GM23338 (cell line): ENCODE data around the gene RBKS. TPM values are rescaled to one million over a fixed set of nuclear protein-coding genes. Genes with fewer than 3 reads are reported as not detected.

Experiments used
- ATAC-seq: fragments of 200-7000 bp; cut with Tn5 transposase; 3 replicates; pipeline ENCODE4 v1.9.1; 2020
- DNase-seq: peaks from one replicate; pipeline ENCODE4 v3.0.0-alpha.2; 2015; ENCODE audit warnings: low spot score
- H2AFZ ChIP-seq: fragments of 200-600 bp; sonication (generic); 2 replicates; pipeline ENCODE4 v1.8.0; 2016; ENCODE audit warnings: antibody characterized with exemption, mild to moderate bottlenecking, moderate library complexity
- H3F3A ChIP-seq: fragments of 200-600 bp; sonication (generic); replicated peaks from 2 replicates; pipeline ENCODE4 v1.8.0; 2017; ENCODE audit warnings: antibody characterized with exemption, mixed run types, low read depth
- H3K27ac ChIP-seq: fragments of 200-600 bp; sonication (generic); 2 replicates; pipeline ENCODE4 v1.6.1; 2016; ENCODE audit warnings: low read depth
- H3K27me3 ChIP-seq: fragments of 200-600 bp; sonication (generic); 2 replicates; pipeline ENCODE4 v1.8.0; 2016; ENCODE audit warnings: mild to moderate bottlenecking, mixed run types, moderate library complexity; ENCODE audit not compliant: insufficient read depth
- H3K36me3 ChIP-seq: fragments of 200-600 bp; sonication (generic); 2 replicates; pipeline ENCODE4 v1.8.0; 2016; ENCODE audit warnings: mild to moderate bottlenecking; ENCODE audit not compliant: insufficient read depth
- H3K4me1 ChIP-seq: fragments of 200-600 bp; sonication (generic); 2 replicates; pipeline ENCODE4 v1.8.0; 2016; ENCODE audit warnings: mild to moderate bottlenecking, moderate library complexity; ENCODE audit not compliant: insufficient read depth
- H3K4me2 ChIP-seq: fragments of 200-600 bp; sonication (generic); 2 replicates; pipeline ENCODE4 v1.7.1; 2017; ENCODE audit warnings: mixed run types
- H3K4me3 ChIP-seq: fragments of 200-600 bp; sonication (generic); 2 replicates; pipeline ENCODE4 v1.6.1; 2016; ENCODE audit warnings: mixed run types
- H3K79me2 ChIP-seq: fragments of 200-600 bp; sonication (generic); replicated peaks from 2 replicates; pipeline ENCODE4 v1.8.0; 2017; ENCODE audit warnings: mild to moderate bottlenecking; ENCODE audit not compliant: insufficient read depth
- H3K9me2 ChIP-seq: fragments of 200-600 bp; sonication (generic); 2 replicates; pipeline ENCODE4 v1.8.0; 2017; ENCODE audit not compliant: insufficient read depth
- H4K20me1 ChIP-seq: fragments of 200-600 bp; sonication (generic); replicated peaks from 2 replicates; pipeline ENCODE4 v1.8.0; 2017; ENCODE audit warnings: mild to moderate bottlenecking; ENCODE audit not compliant: insufficient read depth
- H3K27ac Mint-ChIP-seq: 2 replicates; pipeline ENCODE4 v1.8.0; 2020; ENCODE audit warnings: inconsistent platforms, mild to moderate bottlenecking, moderate library complexity, mixed read lengths
- H3K27me3 Mint-ChIP-seq: 3 replicates; pipeline ENCODE4 v1.8.0; 2022; ENCODE audit warnings: low read depth, mild to moderate bottlenecking, moderate library complexity, mixed read lengths, inconsistent platforms; ENCODE audit not compliant: insufficient read depth, poor library complexity
- H3K36me3 Mint-ChIP-seq: 3 replicates; pipeline ENCODE4 v1.8.0; 2021; ENCODE audit warnings: low read depth, mild to moderate bottlenecking, inconsistent platforms, moderate library complexity, mixed read lengths
- H3K4me1 Mint-ChIP-seq: 3 replicates; pipeline ENCODE4 v1.8.0; 2020; ENCODE audit warnings: mild to moderate bottlenecking, inconsistent platforms, mixed read lengths
- H3K4me3 Mint-ChIP-seq: 3 replicates; pipeline ENCODE4 v1.8.0; 2021; ENCODE audit warnings: moderate library complexity, mild to moderate bottlenecking, inconsistent platforms, mixed read lengths
- H3K9me3 Mint-ChIP-seq: 3 replicates; pipeline ENCODE4 v1.8.0; 2020; ENCODE audit warnings: moderate library complexity, mild to moderate bottlenecking, inconsistent platforms, mixed read lengths
- CREB1 ChIP-seq: fragments of 250-450 bp; sonication (Bioruptor Pico); IDR thresholded peaks from 2 replicates; pipeline ENCODE4 v1.5.0; 2020; ENCODE audit warnings: low read depth, mild to moderate bottlenecking, moderate library complexity
- ETS1 ChIP-seq: IDR thresholded peaks from 2 replicates; pipeline ENCODE4 v1.6.1; 2016; ENCODE audit warnings: antibody characterized with exemption
- EZH2 ChIP-seq: fragments of 200-600 bp; sonication (generic); IDR thresholded peaks from one replicate; pipeline ENCODE4 v1.8.0; 2017; ENCODE audit warnings: antibody characterized with exemption, mild to moderate bottlenecking, low read depth; ENCODE audit not compliant: unreplicated experiment
- EZH2phosphoT487 ChIP-seq: fragments of 200-600 bp; sonication (generic); IDR thresholded peaks from one replicate; pipeline ENCODE4 v1.8.1; 2018; ENCODE audit warnings: antibody characterized with exemption; ENCODE audit not compliant: unreplicated experiment
- JUNB ChIP-seq: IDR thresholded peaks from one replicate; pipeline ENCODE4 v1.6.1; 2016; ENCODE audit warnings: antibody characterized with exemption; ENCODE audit not compliant: unreplicated experiment
- NANOG ChIP-seq: IDR thresholded peaks from 2 replicates; pipeline ENCODE4 v1.6.1; 2016; ENCODE audit warnings: antibody characterized with exemption, borderline replicate concordance
- POLR2AphosphoS5 ChIP-seq: IDR thresholded peaks from 2 replicates; pipeline ENCODE4 v1.6.1; 2016; ENCODE audit warnings: antibody characterized with exemption, low read depth
- REST ChIP-seq: IDR thresholded peaks from one replicate; pipeline ENCODE4 v1.6.1; 2018; ENCODE audit warnings: antibody characterized with exemption; ENCODE audit not compliant: unreplicated experiment
- STAT1 ChIP-seq: IDR thresholded peaks from one replicate; pipeline ENCODE4 v1.6.1; 2016; ENCODE audit warnings: antibody characterized with exemption; ENCODE audit not compliant: unreplicated experiment
- ZNF114 ChIP-seq: fragments of 250-450 bp; sonication (Bioruptor Pico); IDR thresholded peaks from 2 replicates; pipeline ENCODE4 v1.5.0; 2020; ENCODE audit warnings: mild to moderate bottlenecking, moderate library complexity
- ZNF331 ChIP-seq: fragments of 250-450 bp; sonication (Bioruptor Pico); IDR thresholded peaks from 2 replicates; pipeline ENCODE4 v1.5.0; 2020; ENCODE audit warnings: low read depth, mild to moderate bottlenecking, moderate library complexity
- ZNF462 ChIP-seq: fragments of 250-450 bp; sonication (Bioruptor Pico); IDR thresholded peaks from 2 replicates; pipeline ENCODE4 v1.5.0; 2020; ENCODE audit warnings: mild to moderate bottlenecking, moderate library complexity
- polyA plus RNA-seq: library from polyadenylated mRNA; unstranded; fragments of >200 nt; fragmentation: Nextera tagmentation; extraction: Ambion mirVana; gene quantifications from 2 replicates; pipeline ENCODE4 v1.2.1, GENCODE V29; 2016
- total RNA-seq: library from RNA; depleted of rRNA; stranded (reverse); fragments of >200 nt; shearing (Covaris generic); gene quantifications from 2 replicates; pipeline ENCODE4 v1.2.3, GENCODE V29; 2014
- TF ChIP-seq, protein P1 (sequence below), 2 experiments: fragments of 200-600 bp in 1 of 2; sonication (generic) in 1 of 2; conservative IDR thresholded peaks; 2 replicates each; pipeline versions ENCODE4 v1.5.1 to v1.6.1; 2016 to 2017; ENCODE audit warnings: antibody characterized with exemption in 2 of 2, low read depth in 2 of 2, mild to moderate bottlenecking in 2 of 2, moderate library complexity in 1 of 2

The RBKS gene
- total and polyA plus RNA-seq, 2 experiments from 2014 or later: 1.3 to 1.5 TPM

DNA sequence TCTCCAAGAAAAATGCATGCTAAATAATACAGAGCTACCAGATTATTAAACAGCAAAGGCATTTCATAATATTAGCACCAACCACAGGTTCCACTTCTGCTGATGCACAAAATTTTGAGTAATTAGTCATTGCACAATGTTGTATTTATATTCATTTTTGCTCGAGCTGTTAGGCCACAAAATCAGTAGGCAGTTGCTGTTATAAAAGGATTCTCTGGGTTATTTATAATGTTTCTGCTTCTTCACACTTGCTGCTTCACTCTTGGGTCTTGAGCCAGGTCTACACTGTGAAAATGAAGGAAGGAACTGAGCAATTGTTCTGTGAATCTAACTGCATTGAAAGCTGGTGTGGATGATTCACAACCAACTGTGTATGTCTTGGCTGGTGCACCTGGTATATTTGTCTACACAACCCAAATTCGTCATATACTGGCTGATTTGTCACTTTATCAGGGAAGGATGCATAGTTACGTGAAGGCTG, 80.4 kb downstream of the RBKS start:
- ATAC-seq: no peak
- Histone ChIP-seq H3K79me2 (no peaks in the 10 kb centered on the region), H4K20me1 (no peaks in the 10 kb centered on the region), H2AFZ (no peak overlapping the region), H3K27me3 (no peaks in the 10 kb centered on the region), H3K4me2 (no peak overlapping the region), H3F3A (no peaks in the 10 kb centered on the region), H3K4me1 (no peaks in the 10 kb centered on the region), H3K36me3 (no peaks in the 10 kb centered on the region), H3K27ac (no peak overlapping the region), H3K4me3 (no peak overlapping the region), H3K9me2 (no peaks in the 10 kb centered on the region)
- H3K4me1 Mint-ChIP-seq: no peaks in the 10 kb centered on the region
- peaks cover 5% of the 10 kb centered on the region for H3K27me3 Mint-ChIP-seq
- H3K9me3 Mint-ChIP-seq: no peaks in the 10 kb centered on the region; the same call in 2 of the 3 replicates
- no peak overlapping the region for H3K4me3 Mint-ChIP-seq
- no peak overlapping the region for H3K27ac Mint-ChIP-seq
- TF ChIP-seq ZNF462: no peak
- no peak for TF ChIP-seq NANOG
- TF ChIP-seq JUNB: no peak
- TF ChIP-seq ZNF114 (CRISPR knock-in tag): no peak
- TF ChIP-seq STAT1: no peak
- TF ChIP-seq ZNF331 (CRISPR knock-in tag): no peak
- TF ChIP-seq, protein P1, sequence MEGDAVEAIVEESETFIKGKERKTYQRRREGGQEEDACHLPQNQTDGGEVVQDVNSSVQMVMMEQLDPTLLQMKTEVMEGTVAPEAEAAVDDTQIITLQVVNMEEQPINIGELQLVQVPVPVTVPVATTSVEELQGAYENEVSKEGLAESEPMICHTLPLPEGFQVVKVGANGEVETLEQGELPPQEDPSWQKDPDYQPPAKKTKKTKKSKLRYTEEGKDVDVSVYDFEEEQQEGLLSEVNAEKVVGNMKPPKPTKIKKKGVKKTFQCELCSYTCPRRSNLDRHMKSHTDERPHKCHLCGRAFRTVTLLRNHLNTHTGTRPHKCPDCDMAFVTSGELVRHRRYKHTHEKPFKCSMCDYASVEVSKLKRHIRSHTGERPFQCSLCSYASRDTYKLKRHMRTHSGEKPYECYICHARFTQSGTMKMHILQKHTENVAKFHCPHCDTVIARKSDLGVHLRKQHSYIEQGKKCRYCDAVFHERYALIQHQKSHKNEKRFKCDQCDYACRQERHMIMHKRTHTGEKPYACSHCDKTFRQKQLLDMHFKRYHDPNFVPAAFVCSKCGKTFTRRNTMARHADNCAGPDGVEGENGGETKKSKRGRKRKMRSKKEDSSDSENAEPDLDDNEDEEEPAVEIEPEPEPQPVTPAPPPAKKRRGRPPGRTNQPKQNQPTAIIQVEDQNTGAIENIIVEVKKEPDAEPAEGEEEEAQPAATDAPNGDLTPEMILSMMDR (conservative IDR thresholded peaks at IDR 0.05; ENCODE audit: low read depth in 2 of 2): no peak
- TF ChIP-seq REST: no peak
- no peak for TF ChIP-seq ETS1
- TF ChIP-seq POLR2AphosphoS5: no peak
- no peak for TF ChIP-seq EZH2
- TF ChIP-seq CREB1 (CRISPR knock-in tag): no peak
- no peak for TF ChIP-seq EZH2phosphoT487
- no peaks in the 10 kb centered on the region for H3K36me3 Mint-ChIP-seq
- DNase-seq: no peak
